ENCODE measurements around the gene MADCAM1.

MADCAM1 gene

DNA sequence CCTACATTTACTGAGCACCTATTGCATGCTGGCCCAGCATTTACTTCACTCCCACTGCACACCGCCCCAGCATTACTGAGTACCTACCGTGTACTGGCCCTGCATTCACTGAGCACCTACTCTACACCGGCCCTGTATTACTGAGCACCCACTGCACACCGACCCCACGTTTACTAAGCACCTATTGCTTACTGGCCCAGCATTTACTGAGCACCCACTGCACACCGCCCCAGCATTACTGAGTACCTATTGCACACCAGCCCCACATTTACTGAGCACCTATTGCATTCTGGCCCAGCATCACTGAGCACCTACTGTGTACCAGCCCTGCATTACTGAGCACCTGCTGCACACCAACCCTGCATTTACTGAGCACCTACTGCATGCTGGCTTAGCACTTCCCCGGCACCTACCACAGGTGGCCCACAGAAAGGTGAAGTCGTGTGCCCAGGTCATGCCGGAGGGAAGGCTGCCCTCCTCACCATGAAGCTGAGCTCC, 17.9 kb downstream of the MADCAM1 start:
- TF ChIP-seq, protein P1, sequence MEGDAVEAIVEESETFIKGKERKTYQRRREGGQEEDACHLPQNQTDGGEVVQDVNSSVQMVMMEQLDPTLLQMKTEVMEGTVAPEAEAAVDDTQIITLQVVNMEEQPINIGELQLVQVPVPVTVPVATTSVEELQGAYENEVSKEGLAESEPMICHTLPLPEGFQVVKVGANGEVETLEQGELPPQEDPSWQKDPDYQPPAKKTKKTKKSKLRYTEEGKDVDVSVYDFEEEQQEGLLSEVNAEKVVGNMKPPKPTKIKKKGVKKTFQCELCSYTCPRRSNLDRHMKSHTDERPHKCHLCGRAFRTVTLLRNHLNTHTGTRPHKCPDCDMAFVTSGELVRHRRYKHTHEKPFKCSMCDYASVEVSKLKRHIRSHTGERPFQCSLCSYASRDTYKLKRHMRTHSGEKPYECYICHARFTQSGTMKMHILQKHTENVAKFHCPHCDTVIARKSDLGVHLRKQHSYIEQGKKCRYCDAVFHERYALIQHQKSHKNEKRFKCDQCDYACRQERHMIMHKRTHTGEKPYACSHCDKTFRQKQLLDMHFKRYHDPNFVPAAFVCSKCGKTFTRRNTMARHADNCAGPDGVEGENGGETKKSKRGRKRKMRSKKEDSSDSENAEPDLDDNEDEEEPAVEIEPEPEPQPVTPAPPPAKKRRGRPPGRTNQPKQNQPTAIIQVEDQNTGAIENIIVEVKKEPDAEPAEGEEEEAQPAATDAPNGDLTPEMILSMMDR (IDR thresholded peaks at IDR 0.05; ENCODE audit: extremely low read depth, insufficient read depth, missing control alignments), result no peak
- in situ Hi-C loops (cut with MboI; ENCODE audit: low pct_unique_long_range_greater_than_20kb, low sequenced_read_pairs, unreplicated experiment), result no loop called here
- DNase-seq (ENCODE audit: low spot score), result no peak

DNA sequence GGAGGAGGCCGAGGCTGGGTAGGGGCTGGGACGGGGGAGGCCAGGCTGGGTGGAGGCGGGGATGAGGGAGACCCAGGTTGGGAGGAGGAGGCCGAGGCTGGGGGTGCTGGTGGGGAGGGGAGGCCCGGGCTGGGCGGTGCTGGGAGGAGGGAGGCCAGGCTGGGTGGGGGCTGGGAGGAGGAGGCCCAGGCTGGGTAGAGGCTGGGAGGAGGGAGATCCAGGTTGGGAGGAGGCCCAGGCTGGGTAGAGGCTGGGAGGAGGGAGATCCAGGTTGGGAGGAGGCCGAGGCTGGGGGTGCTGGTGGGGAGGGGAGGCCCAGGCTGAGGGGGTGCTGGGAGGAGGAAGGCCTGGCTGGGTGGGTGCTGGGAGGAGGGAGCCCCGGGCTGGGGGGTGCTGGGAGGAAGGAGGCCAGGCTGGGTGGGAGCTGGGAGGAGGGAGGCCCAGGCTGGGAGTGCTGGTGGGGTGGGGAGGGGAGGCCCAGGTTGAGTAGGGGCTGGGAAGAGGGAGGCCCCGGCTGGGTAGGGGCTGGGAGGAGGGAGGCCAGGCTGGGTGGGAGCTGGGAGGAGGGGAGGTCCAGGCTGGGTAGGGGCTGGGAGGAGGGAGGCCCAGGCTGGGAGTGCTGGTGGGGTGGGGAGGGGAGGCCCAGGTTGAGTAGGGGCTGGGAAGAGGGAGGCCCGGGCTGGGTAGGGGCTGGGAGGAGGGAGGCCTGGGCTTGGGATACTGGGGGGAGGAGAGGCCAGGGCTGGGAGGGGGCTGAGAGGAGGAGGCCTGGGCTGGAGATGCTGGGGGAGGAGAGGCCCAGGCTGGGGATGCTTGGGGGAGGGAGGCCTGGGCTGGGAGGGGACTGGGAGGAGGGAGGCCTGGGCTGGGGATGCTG, 21.7 kb downstream of the MADCAM1 start:
- DNase-seq (ENCODE audit: low spot score), result no peak
- in situ Hi-C loops (cut with MboI; ENCODE audit: low pct_unique_long_range_greater_than_20kb, low sequenced_read_pairs, unreplicated experiment), result no loop called here
- TF ChIP-seq, protein P1 (IDR thresholded peaks at IDR 0.05; ENCODE audit: extremely low read depth, insufficient read depth, missing control alignments), result no peak

DNA sequence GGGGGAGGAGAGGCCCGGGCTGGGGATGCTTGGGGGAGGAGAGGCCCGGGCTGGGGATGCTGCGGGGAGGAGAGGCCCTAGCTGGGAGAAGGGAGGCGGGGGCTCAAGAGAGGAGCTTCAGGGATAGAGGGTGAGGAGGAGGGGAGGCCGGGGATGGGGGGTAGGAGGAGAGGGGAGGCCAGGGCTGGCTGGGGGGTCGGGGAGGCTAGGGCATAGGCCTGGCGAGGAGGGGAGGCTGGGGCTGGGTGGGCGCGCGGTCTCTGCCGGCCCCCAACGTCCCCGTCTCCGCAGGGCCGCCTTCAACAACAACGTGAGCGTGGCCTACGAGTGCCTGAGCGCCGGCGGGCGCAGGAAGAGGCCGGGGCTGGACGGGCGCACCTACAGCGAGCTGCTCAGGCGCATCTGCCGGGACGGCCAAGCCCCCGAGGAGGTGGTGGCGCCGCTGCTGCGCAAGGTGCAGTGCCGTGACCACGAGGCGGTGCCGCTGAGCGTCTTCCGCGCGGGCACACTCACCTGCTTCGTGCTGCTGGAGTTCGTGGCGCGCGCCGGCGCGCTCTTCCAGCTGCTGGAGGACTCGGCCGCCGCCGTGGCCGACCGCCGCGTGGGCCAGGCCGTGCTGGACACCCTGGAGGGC, 22.4 kb downstream of the MADCAM1 start:
- DNase-seq (ENCODE audit: low spot score), result peak; percentile 66
- TF ChIP-seq, protein P1 (IDR thresholded peaks at IDR 0.05; ENCODE audit: extremely low read depth, insufficient read depth, missing control alignments), result peak; percentile 32
- in situ Hi-C loops (cut with MboI; ENCODE audit: low pct_unique_long_range_greater_than_20kb, low sequenced_read_pairs, unreplicated experiment), result no loop called here

DNA sequence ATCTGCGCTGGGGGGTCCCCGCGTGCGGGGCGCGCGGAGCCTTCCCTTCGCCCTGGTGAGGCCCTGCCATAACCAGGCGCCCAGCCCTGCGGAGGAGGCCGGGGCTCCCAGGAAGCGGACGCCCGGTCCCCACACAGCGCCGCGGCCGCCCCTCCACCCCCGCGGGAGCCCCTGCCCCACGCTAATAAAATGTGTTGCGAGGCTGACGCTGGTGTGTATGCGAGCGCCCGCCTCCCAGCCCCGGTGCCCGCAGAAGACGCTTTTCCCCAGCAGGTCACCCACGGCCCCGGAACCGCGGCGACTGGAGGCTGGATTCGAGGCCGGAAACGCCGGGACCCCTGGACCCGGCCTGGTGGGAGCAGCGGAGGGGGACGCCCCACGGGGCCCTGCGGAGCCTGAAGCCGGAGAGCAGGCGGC, 23.2 kb downstream of the MADCAM1 start:
- TF ChIP-seq, protein P1 (IDR thresholded peaks at IDR 0.05; ENCODE audit: extremely low read depth, insufficient read depth, missing control alignments), result no peak
- DNase-seq (ENCODE audit: low spot score), result no peak
- in situ Hi-C loops (cut with MboI; ENCODE audit: low pct_unique_long_range_greater_than_20kb, low sequenced_read_pairs, unreplicated experiment), result no loop called here

DNA sequence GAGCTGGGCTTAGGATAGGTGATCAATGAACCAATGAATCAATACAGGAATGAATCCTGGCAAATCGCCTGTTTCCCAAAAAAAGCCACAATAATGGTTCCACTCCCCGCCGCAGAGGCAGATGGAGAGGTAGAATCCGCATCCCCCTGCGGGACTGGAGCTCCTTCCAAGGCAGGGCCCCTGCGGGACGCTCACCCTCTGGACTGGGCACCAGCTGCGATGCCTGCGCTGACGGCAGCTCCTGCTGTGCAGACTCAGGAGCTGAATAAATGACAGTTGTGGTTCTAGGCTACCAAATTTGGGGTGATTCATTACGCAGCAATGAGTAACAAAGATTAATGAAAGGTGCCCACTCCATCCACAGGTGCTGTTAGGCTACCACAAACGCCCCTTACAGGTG, 26.4 kb downstream of the MADCAM1 start:
- DNase-seq (ENCODE audit: low spot score), result no peak
- in situ Hi-C loops (cut with MboI; ENCODE audit: low pct_unique_long_range_greater_than_20kb, low sequenced_read_pairs, unreplicated experiment), result no loop called here
- TF ChIP-seq, protein P1 (IDR thresholded peaks at IDR 0.05; ENCODE audit: extremely low read depth, insufficient read depth, missing control alignments), result no peak

DNA sequence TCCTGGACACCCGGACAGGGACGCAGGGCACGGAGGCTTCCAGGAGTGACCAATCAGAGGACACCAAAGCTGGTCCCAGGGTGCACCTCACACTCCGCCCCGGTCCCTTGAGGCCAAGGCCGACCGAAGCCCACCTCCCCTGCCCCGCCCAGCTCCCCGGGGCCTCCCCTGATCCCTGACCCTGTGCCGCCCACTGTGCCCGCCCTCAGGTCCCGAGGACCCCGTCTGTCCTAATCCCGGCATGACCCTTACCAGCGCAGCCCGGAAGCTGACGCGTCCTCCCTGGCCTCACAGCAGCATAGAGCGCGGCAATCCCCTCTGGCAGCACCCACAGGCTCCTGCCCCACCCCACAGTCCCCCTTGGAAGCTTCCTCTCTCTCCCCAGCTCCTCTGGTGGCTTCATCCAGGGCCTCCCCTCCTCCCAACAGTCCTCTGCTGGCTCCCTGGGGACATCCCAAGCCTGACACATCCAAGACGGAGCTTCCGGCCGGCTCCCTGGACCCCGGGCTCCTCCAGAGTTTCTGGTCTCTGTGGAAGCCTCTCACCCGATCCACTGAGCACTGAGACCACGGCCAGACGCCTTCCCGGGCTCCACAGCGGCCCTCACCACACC, 27.9 kb downstream of the MADCAM1 start:
- TF ChIP-seq, protein P1 (IDR thresholded peaks at IDR 0.05; ENCODE audit: extremely low read depth, insufficient read depth, missing control alignments), result no peak
- DNase-seq (ENCODE audit: low spot score), result no peak
- in situ Hi-C loops (cut with MboI; ENCODE audit: low pct_unique_long_range_greater_than_20kb, low sequenced_read_pairs, unreplicated experiment), result no loop called here
